IMR-90 (cell line): Measurements from ENCODE around the gene HCFC1R1. TPM values are rescaled to one million over a fixed set of nuclear protein-coding genes. Genes with fewer than 3 reads are reported as not detected.

ENCODE experiments used
- ATAC-seq: fragments of 200-7000 bp; cut with Tn5 transposase; 2 replicates; pipeline ENCODE4 v1.9.1; 2020; ENCODE audit warnings: low read depth, mild to moderate bottlenecking, moderate library complexity
- BruUV-seq: library from RNA; stranded (reverse); fragments of 400-500 nt; replicated peaks from 2 replicates; lab custom pipeline; 2021; lab: Mats Ljungman, UMichigan
- CTCF ChIA-PET: fragments of 300-600 bp; formaldehyde crosslinking; extraction: SDS; loops from one replicate; lab custom pipeline; 2021; ENCODE audit warnings: antibody characterized with exemption; lab: Yijun Ruan, JAX
- POLR2A ChIA-PET: fragments of 300-600 bp; sonication (Branson Sonifier 250); formaldehyde crosslinking; loops from one replicate; lab custom pipeline; 2022; ENCODE audit warnings: antibody characterized with exemption; ENCODE audit not compliant: unreplicated experiment; lab: Charles Lee
- DNase-seq: peaks from one replicate; pipeline ENCODE4 v3.0.0; 2013
- H2AFZ ChIP-seq: replicated peaks from 2 replicates; pipeline ENCODE3; 2013; ENCODE audit warnings: low read length, mild to moderate bottlenecking; ENCODE audit not compliant: poor library complexity
- H2AK5ac ChIP-seq: 2 replicates; pipeline ENCODE4 v1.6.1; 2013; ENCODE audit warnings: low read depth, low read length, inconsistent platforms
- H2AK9ac ChIP-seq: replicated peaks from 2 replicates; pipeline ENCODE3; 2013; ENCODE audit warnings: mild to moderate bottlenecking, low read depth, low read length, moderate library complexity; ENCODE audit not compliant: poor library complexity
- H2BK120ac ChIP-seq: 2 replicates; pipeline ENCODE4 v1.6.1; 2013; ENCODE audit warnings: low read depth, low read length, inconsistent platforms
- H2BK15ac ChIP-seq: 3 replicates; pipeline ENCODE4 v1.6.1; 2013; ENCODE audit warnings: low read depth, low read length, inconsistent platforms
- H2BK20ac ChIP-seq: 2 replicates; pipeline ENCODE4 v1.6.1; 2013; ENCODE audit warnings: low read depth, mild to moderate bottlenecking, inconsistent platforms, low read length, moderate library complexity
- H2BK5ac ChIP-seq: 2 replicates; pipeline ENCODE4 v1.6.1; 2013; ENCODE audit warnings: mild to moderate bottlenecking, low read depth, low read length, inconsistent platforms; ENCODE audit not compliant: poor library complexity, severe bottlenecking
- H3K14ac ChIP-seq: replicated peaks from 2 replicates; pipeline ENCODE4 v1.6.1; 2013; ENCODE audit warnings: low read depth, low read length, inconsistent platforms
- H3K18ac ChIP-seq: 2 replicates; pipeline ENCODE4 v1.6.1; 2013; ENCODE audit warnings: low read depth, low read length, control low read depth
- H3K23ac ChIP-seq: 2 replicates; pipeline ENCODE4 v1.6.1; 2013; ENCODE audit warnings: low read depth, low read length, inconsistent platforms
- H3K27ac ChIP-seq: 2 replicates; pipeline ENCODE4 v1.5.1; 2013; ENCODE audit warnings: mild to moderate bottlenecking, control low read depth, low read length; ENCODE audit not compliant: insufficient read depth
- H3K27me3 ChIP-seq: 2 replicates; pipeline ENCODE4 v1.6.1; 2013; ENCODE audit warnings: low read length; ENCODE audit not compliant: control insufficient read depth, insufficient read depth
- H3K36me3 ChIP-seq: 2 replicates; pipeline ENCODE4 v1.6.1; 2013; ENCODE audit warnings: low read length, mixed read lengths; ENCODE audit not compliant: control insufficient read depth, insufficient read depth
- H3K4ac ChIP-seq: 2 replicates; pipeline ENCODE4 v1.6.1; 2013; ENCODE audit warnings: low read depth, low read length, inconsistent platforms
- H3K4me1 ChIP-seq: 2 replicates; pipeline ENCODE4 v1.6.1; 2013; ENCODE audit warnings: low read length, mixed read lengths; ENCODE audit not compliant: control insufficient read depth, insufficient read depth
- H3K4me2 ChIP-seq: 2 replicates; pipeline ENCODE4 v1.6.1; 2013; ENCODE audit warnings: low read depth, mild to moderate bottlenecking, control low read depth, low read length, moderate library complexity
- H3K4me3 ChIP-seq: 2 replicates; pipeline ENCODE4 v1.5.1; 2013; ENCODE audit warnings: low read depth, mild to moderate bottlenecking, control low read depth, low read length, moderate library complexity; ENCODE audit not compliant: insufficient read depth
- H3K56ac ChIP-seq: 2 replicates; pipeline ENCODE4 v1.6.1; 2013; ENCODE audit warnings: low read length, inconsistent platforms; ENCODE audit not compliant: insufficient read depth; ENCODE audit errors: extremely low read depth
- H3K79me1 ChIP-seq, 2 experiments: 2 replicates each; pipeline ENCODE4 v1.6.1; 2013; ENCODE audit warnings: low read length in 2 of 2, inconsistent platforms in 1 of 2, low read depth in 1 of 2
- H3K9ac ChIP-seq: 2 replicates; pipeline ENCODE4 v1.6.1; 2013; ENCODE audit warnings: low read depth, low read length, control low read depth
- H3K9me1 ChIP-seq: 2 replicates; pipeline ENCODE4 v1.6.1; 2013; ENCODE audit warnings: low read length, inconsistent platforms; ENCODE audit not compliant: insufficient read depth
- H3K9me3 ChIP-seq: 2 replicates; pipeline ENCODE4 v1.6.1; 2013; ENCODE audit warnings: low read length; ENCODE audit not compliant: control insufficient read depth, insufficient read depth
- H4K20me1 ChIP-seq: 2 replicates; pipeline ENCODE4 v1.6.1; 2013; ENCODE audit warnings: low read length, inconsistent platforms; ENCODE audit not compliant: insufficient read depth
- H4K5ac ChIP-seq: 2 replicates; pipeline ENCODE4 v1.6.1; 2013; ENCODE audit warnings: mild to moderate bottlenecking, low read depth, low read length, control low read depth
- H4K8ac ChIP-seq, 2 experiments: 2 replicates each; pipeline ENCODE4 v1.6.1; 2013; ENCODE audit warnings: low read depth in 2 of 2, low read length in 2 of 2, control low read depth in 1 of 2, inconsistent platforms in 1 of 2
- H4K91ac ChIP-seq: 2 replicates; pipeline ENCODE4 v1.6.1; 2013; ENCODE audit warnings: low read depth, low read length, inconsistent platforms; ENCODE audit not compliant: insufficient read depth
- BHLHE40 ChIP-seq: fragments of 150-350 bp; IDR thresholded peaks from 2 replicates; pipeline ENCODE4 v1.6.1; 2016; ENCODE audit warnings: mild to moderate bottlenecking, low read depth, low read length
- CEBPB ChIP-seq: IDR thresholded peaks from 2 replicates; pipeline ENCODE4 v1.6.1; 2012; ENCODE audit warnings: low read depth, low read length, improper control_type of control experiment
- CHD1 ChIP-seq: IDR thresholded peaks from 2 replicates; pipeline ENCODE4 v1.6.1; 2012; ENCODE audit warnings: low read depth, low read length, improper control_type of control experiment
- CTCF ChIP-seq: conservative IDR thresholded peaks from 2 replicates; pipeline ENCODE4 v1.5.1; 2012; ENCODE audit warnings: mild to moderate bottlenecking, low read depth, low read length, improper control_type of control experiment
- ELK1 ChIP-seq: fragments of 150-350 bp; IDR thresholded peaks from 2 replicates; pipeline ENCODE4 v1.6.1; 2016; ENCODE audit warnings: low read depth, mild to moderate bottlenecking, low read length, moderate library complexity, borderline replicate concordance
- FOS ChIP-seq: fragments of 150-350 bp; IDR thresholded peaks from 2 replicates; pipeline ENCODE4 v1.6.1; 2016; ENCODE audit warnings: low read depth, low read length
- MAFK ChIP-seq: IDR thresholded peaks from 2 replicates; pipeline ENCODE4 v1.6.1; 2012; ENCODE audit warnings: low read depth, low read length, improper control_type of control experiment
- MAZ ChIP-seq: IDR thresholded peaks from 2 replicates; pipeline ENCODE4 v1.6.1; 2012; ENCODE audit warnings: low read depth, mild to moderate bottlenecking, low read length, improper control_type of control experiment, moderate library complexity, borderline replicate concordance
- MXI1 ChIP-seq: IDR thresholded peaks from 2 replicates; pipeline ENCODE4 v1.6.1; 2012; ENCODE audit warnings: low read depth, mild to moderate bottlenecking, low read length, moderate library complexity, borderline replicate concordance
- POLR2A ChIP-seq: IDR thresholded peaks from 2 replicates; pipeline ENCODE4 v1.6.1; 2012; ENCODE audit warnings: mild to moderate bottlenecking, low read depth, low read length
- RAD21 ChIP-seq: IDR thresholded peaks from 2 replicates; pipeline ENCODE4 v1.6.1; 2012; ENCODE audit warnings: low read length, improper control_type of control experiment
- RCOR1 ChIP-seq: IDR thresholded peaks from 2 replicates; pipeline ENCODE4 v1.6.1; 2012; ENCODE audit warnings: mild to moderate bottlenecking, low read length, improper control_type of control experiment; ENCODE audit not compliant: insufficient replicate concordance
- RFX5 ChIP-seq: IDR thresholded peaks from 2 replicates; pipeline ENCODE4 v1.8.0; 2012; ENCODE audit warnings: low read depth, mild to moderate bottlenecking, low read length, moderate library complexity
- USF2 ChIP-seq: fragments of 150-350 bp; IDR thresholded peaks from 2 replicates; pipeline ENCODE4 v1.6.1; 2017; ENCODE audit warnings: mild to moderate bottlenecking, antibody characterized with exemption, low read length, low read depth
- WGBS, 2 experiments: methylation state at CpG; one replicate each; pipeline versions ENCODE4 v1.1.5 to v1.1.7; 2013; ENCODE audit warnings: missing lambda C conversion rate in 2 of 2; ENCODE audit not compliant: insufficient read length in 1 of 2; ENCODE audit errors: extremely low coverage in 2 of 2; 5-methylcytosine and 5-hydroxymethylcytosine counted together
- dilution Hi-C: fragments of 300-500 bp; cut with HindIII; formaldehyde crosslinking; loops from one replicate; pipeline ENCODE4 v1.14.3; 2018; ENCODE audit warnings: low sequenced_read_pairs; ENCODE audit not compliant: unreplicated experiment
- in situ Hi-C: fragments of 300-500 bp; cut with MboI; formaldehyde crosslinking; loops from 3 replicates; pipeline ENCODE4 v1.14.3; 2019; ENCODE audit warnings: low sequenced_read_pairs, inconsistent platforms, mixed read lengths
- intact Hi-C: fragments of 100-400 bp; cut with micrococcal nuclease; formaldehyde crosslinking; loops from 2 replicates; pipeline ENCODE4 v1.10.0; 2022
- polyA plus RNA-seq, 3 experiments: library from polyadenylated mRNA; depleted of rRNA; stranded (reverse); fragments of >200 nt; gene quantifications; 2 replicates each; pipeline ENCODE4 v1.2.3, GENCODE V29; 2012; ENCODE audit warnings: low replicate concordance in 1 of 3
- total RNA-seq: library from RNA; depleted of rRNA; stranded (reverse); fragments of >200 nt; gene quantifications from 2 replicates; pipeline ENCODE4 v1.2.3, GENCODE V29; 2012

Gene HCFC1R1
- total and polyA plus RNA-seq, 2 of the 4 experiments (the other 2 are of a cell fraction) = 7.2 to 57.9 TPM

DNA sequence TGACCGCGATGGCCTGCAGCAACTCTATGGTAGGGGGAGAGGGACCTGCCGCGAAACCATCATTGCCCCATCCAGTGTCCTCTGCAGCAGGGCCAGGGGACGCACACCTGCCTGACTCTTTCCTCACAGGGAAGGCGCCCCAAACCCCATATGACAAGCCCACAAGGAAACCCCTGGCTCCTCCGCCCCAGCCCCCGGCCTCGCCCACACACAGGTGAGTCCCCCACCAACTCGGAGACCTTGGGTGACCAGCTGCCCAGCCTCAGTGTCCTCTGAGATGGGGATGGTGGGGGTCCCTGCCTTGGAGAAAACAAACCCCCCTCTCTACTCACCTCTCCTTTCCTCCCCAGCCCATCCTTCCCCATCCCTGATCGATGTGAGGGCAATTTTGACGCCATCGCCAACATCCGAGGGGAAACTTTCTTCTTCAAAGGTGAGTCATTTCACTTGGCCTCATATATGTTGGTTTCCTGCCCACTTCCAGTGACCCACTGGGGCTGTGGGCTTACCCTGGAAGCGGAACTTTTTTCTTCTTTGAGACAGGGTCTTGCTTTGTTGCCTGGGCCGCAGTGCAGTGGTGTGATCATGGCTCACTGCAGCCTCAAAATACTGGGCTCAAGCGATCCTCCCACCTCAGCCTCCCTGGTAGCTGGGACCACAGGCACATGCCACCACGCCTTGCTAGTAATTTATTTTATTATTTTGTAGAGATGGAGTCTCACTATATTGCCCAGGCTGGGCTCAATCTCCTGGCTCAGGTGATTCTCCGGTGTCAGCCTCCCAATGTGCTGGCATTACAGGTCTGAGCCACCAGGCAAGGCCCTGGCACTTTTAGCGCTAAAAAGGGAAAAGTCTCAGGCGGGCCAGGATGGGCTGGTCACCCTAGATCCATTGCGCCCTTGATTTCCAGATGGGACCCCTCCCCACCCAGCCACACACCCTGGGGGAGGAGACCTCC is 33.7 kb upstream of the HCFC1R1 start:
- no TSS peak for BruUV-seq
- Histone ChIP-seq H2BK20ac (no peak overlapping the region), H3K14ac (no peak overlapping the region), H3K4me2 (no peak overlapping the region), H3K4me1 (peaks cover 5% of the 10 kb centered on the region), H3K9me1 (peaks cover 10% of the 10 kb centered on the region), H3K23ac (no peak overlapping the region), H2BK15ac (no peak overlapping the region), H2AFZ (no peak overlapping the region), H2AK5ac (no peak overlapping the region), H3K4ac (no peak overlapping the region), H3K56ac (no peak overlapping the region), H2BK5ac (no peak overlapping the region), H4K8ac (no peak overlapping the region), H3K36me3 (no peaks in the 10 kb centered on the region), H3K9me3 (no peaks in the 10 kb centered on the region), H3K27ac (no peak overlapping the region), H3K79me1 (peaks cover 0 to 16% of the 10 kb centered on the region in 2 experiments; a peak in 1 of 4 replicates), H3K9ac (no peak overlapping the region), H4K91ac (no peak overlapping the region), H4K20me1 (no peaks in the 10 kb centered on the region; the same call in 1 of the 2 replicates), H3K4me3 (no peak overlapping the region), H3K27me3 (no peaks in the 10 kb centered on the region), H3K18ac (no peak overlapping the region), H2AK9ac (no peak overlapping the region), H2BK120ac (no peak overlapping the region), H4K5ac (no peak overlapping the region)
- DNase-seq (no peak), ATAC-seq (no peak)
- intact Hi-C loops (loop anchor here (2.0 kb wide), 1 partner anchor 49 kb away; no protein-coding TSS in a partner anchor), in situ Hi-C loops (no loop called here), dilution Hi-C loops (no loop called here)
- 82% methylated on average over 2 of the region's 22 CpGs; no CpG with 5 or more reads in 1 of the 2 experiments for WGBS, 2 experiments
- ChIA-PET POLR2A (no interaction called here), CTCF (interaction anchor here (1.0 to 2.2 kb wide), 2 partner anchors 17 to 72 kb away, joined by 4 to 9 read pairs; no protein-coding TSS in a partner anchor)
- TF ChIP-seq BHLHE40 (no peak), RAD21 (no peak), MXI1 (no peak), CTCF (no peak), CEBPB (no peak), ELK1 (no peak), RCOR1 (no peak), CHD1 (no peak), USF2 (no peak), POLR2A (no peak), MAZ (no peak), MAFK (no peak), FOS (no peak), RFX5 (no peak)
